ENCODE data around the gene GABBR2.

The GABBR2 gene

GRCh38 chr9:98634685-98635336 lies 73.9 kb downstream of the GABBR2 start:
- no peak for DNase-seq (ENCODE audit: low spot score)

DNA sequence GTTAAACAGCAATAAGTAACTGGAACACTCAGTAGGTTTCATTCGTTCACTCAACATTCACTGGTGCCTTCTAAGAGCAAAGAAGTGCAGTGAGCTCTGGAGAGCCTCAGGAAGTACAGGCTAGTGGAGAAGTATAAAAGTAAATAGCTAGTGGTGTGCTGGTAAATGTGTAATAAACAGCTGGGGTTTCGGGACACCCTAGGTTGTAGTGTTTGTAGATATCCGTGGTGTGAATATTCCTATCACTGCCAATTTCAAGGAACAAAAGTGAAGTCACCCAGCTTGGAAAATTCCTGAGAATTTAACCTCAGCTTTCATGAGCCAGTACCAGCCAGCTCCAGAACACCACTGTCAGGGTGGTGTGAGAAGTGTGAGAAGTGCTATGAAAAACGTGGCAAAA lies 75.9 kb downstream of the GABBR2 start:
- DNase-seq (ENCODE audit: low spot score): no peak

DNA sequence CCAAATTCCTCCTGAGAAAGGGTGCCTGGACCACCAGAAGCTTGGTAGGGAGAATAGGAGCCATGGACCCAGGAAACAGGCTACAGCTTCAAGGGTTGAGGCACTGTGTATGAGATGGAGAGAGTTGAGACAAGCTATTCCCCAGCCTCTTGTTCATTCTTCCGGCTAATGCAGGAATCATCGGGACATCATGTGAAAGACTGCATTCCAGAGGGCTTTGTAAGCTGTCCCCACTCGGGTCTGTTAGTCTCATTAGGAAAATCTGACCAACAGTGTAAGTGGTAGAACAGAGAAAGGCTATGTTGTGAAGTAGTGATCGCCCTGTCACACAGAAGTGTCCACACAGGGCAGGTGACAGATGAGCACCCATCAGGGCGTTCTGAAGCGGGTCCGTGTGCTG lies 81.4 kb downstream of the GABBR2 start:
- DNase-seq (ENCODE audit: low spot score): peak; percentile 59

DNA sequence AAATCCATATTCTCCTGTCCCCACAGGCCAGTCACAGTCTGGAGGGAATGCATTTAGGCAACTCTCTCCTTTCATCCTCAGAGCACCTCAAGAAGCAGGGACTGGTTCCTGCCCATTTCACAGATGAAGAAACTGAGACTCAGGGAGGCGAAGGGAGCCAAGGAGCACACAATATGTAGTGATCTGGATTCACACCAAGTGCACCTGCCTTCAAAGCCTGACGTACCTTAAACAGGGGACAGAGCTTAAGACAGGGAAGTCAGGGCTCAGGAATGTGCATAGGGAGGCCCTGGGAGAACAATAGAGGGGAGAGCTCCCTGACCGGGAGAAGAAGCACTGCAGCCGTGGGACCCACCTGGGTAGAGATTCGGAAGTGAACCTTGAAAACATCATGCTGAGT lies 83.0 kb downstream of the GABBR2 start:
- DNase-seq (ENCODE audit: low spot score): no peak

DNA sequence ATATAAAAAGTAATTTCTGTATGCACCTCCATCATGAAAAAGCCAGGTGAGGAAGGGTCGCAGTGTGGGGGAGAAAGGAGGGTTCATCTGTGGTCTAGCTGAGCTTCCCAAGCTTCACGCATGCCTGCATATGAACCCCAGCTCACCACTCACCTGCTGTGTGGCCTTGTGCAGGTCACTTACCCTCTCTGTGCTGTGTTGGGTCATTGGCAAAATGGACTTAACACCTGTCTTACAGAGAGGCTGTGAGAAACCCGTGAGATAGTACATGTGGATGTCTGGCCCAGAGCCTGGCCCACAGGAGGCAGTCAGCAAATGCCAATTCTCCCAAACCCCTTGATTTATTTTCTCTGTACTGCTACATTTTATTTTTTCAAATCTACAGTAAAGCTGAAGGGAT lies 88.9 kb downstream of the GABBR2 start:
- DNase-seq (ENCODE audit: low spot score): no peak

DNA sequence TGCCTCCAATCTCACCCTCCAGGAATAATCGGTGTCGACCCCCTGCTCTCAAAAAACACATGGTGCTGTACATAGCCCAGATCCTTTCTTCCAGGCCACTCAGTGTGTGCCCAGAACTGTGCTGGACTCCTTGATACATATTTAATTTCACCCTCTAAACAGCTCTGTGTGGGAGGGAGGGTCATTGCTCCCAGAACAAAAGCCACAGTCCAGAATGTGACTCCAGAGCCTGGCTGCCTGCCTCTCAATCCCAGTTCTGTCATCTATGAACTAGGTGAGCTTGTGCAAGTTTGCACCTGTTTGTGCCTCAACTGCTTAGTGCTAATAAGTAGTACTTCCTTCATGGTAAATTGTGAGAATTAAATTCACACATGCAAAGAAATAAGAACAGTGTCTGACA lies 93.1 kb downstream of the GABBR2 start:
- DNase-seq (ENCODE audit: low spot score): no peak

DNA sequence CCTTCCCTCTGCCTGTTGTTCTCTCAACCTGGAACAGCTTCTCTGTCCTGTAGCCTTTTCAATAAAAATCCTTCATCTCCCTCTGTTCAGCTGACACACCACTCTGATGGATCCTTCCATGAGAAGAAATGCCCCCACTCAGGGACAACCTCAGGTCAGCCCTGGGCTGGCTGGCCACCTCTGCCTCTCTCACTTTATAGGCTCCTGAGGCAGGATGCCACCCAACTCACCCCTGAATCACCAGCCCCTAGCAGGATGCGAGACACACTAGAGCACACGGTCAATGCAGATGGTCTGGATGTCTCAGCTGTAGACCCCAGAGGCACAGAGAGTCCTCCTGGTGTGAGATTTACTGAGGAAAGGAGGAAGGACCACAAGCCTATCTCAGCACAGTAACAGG lies 93.8 kb downstream of the GABBR2 start:
- no peak for DNase-seq (ENCODE audit: low spot score)

DNA sequence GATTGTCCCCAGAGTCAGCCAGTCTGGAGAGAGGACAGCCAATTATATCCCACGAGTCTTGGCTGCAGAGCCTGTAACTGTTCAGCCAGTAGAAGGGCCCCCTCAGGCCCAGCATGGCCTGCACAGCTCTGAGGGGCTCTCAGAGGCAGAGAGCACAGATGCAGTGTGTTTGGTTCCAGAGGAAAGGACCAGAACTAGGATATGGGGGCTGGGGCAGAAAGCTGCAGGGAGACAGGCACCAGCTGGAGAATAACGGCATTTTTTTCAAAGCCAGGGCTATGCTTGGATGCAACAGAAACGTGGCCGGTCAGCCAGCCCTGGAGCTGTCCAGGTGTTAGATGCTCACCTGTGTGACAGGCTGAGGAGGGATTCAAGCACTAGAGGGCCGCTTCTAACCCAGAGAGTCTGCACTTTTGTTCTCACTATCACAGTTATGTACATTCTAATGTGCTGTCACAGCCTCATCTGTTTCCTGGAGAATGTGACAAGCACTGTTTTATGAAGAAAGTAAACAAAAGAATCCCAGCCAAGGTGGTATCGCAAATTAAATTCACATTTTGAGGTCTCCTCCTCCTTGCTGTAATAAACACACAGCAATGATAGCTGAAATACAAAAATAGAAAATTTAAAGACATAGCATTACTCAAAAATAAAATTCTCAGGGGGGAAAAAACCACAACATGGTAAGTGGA lies 96.5 kb downstream of the GABBR2 start:
- DNase-seq (ENCODE audit: low spot score): no peak

DNA sequence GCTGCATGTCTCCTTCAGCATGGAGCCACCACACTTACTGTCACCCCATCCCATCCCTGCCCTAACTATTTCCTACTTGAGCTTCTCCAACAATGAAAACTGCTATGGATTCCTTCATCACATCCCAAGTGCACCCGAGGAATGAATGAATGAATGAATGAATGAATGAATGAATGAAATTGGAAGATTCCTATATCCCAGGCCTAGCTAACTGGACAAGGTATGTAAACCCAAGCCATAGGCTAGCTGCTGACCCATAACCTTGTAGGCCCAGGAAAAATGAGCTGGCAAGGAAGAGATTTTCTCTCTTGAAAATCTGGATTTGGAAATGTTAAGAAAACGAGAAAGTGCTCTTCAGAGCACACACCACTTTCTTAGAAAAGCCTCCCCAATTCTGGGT lies 97.4 kb downstream of the GABBR2 start:
- DNase-seq (ENCODE audit: low spot score): no peak

- peak; percentile 23 for DNase-seq (ENCODE audit: low spot score)
These were observed 98.0 kb downstream of the GABBR2 start for GRCh38 chr9:98610711-98611110.

GRCh38 chr9:98610211-98610610 lies 98.5 kb downstream of the GABBR2 start:
- DNase-seq (ENCODE audit: low spot score): no peak

GRCh38 chr9:98609646-98610045 lies 99.1 kb downstream of the GABBR2 start:
- no peak for DNase-seq (ENCODE audit: low spot score)

DNA sequence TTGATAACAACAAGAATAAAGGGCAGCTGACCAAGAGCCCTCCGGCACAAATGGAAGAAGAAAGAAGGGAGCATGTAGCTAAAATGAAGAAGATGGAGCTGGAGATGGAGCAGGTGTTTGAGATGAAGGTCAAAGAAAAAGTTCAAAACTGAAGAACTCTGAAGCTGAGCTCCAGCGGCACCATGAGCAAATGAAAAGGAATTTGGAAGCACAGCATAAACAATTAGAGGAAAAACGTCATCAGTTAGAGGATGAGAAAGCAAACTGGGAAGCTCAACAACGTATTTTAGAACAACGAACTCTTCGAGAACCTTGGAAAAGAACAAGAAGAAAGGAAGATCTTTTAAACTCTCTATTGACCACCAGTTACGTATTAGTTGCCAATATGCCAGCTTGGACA lies 100.9 kb downstream of the GABBR2 start:
- no peak for DNase-seq (ENCODE audit: low spot score)

DNA sequence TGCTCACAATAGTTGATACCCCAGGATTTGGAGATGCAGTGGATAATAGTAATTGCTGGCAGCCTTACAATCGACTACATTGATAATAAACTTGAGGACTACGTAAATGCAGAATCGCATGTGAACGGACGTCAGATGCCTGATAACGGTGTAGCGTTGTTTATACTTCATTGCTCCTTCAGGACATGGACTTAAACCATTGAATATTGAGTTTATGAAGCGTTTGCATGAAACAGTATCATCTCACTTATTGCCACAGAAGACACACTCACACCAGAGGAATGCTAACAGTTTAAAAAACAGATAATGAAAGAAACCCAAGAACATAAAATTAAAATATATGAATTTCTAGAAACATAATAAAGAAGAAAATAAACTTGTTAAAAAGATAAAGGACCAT lies 101.6 kb downstream of the GABBR2 start:
- no peak for DNase-seq (ENCODE audit: low spot score)

DNA sequence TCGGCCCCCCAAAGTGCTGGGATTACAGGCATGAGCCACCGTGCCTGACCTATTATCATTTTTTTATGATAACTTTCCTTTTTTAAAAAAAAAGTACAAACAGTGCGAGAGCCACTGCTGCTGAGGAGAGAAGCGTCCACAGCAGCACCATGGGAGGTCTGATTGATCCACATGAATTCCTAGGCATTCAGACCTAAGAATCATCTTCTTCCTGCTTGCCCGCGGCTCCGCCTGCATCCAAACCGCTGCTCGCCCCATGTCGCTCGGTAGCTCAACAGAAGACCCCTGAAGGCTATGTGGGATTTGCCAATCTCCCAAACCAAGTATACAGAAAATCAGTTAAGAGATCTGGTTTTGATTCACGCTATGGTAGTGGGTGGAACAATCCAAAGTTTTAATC lies 102.0 kb downstream of the GABBR2 start:
- no peak for DNase-seq (ENCODE audit: low spot score)

- DNase-seq (ENCODE audit: low spot score): no peak
These were observed 103.6 kb downstream of the GABBR2 start for GRCh38 chr9:98605116-98605515.

DNA sequence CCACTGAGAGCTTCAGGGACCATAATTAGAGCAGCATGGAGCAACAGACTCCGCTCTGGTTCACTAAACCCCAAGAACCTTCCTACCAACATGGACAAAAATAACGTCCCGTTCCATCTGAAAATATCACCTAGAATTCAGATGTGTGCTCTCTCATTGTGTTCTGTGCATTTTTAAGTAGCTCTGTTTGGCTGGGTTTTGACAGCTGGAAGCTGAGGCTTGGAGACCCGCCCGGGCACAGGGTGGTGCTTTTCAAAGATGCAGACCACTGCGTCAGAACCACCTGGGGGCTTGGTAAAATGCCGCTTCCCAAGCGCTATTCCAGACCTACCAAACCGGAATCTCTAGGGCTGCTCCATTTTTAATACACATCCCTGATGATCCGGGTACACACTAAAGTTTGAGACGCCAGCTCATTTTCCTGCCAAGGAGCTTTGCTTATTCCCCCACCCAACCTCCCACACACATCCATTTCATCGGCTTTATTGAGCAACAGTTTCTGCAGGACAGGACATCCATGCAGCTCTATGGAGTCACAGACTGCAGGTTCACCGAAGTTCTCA lies 104.8 kb downstream of the GABBR2 start:
- DNase-seq (ENCODE audit: low spot score): no peak

GRCh38 chr9:98602839-98603500 lies 105.8 kb downstream of the GABBR2 start:
- no peak for DNase-seq (ENCODE audit: low spot score)

DNA sequence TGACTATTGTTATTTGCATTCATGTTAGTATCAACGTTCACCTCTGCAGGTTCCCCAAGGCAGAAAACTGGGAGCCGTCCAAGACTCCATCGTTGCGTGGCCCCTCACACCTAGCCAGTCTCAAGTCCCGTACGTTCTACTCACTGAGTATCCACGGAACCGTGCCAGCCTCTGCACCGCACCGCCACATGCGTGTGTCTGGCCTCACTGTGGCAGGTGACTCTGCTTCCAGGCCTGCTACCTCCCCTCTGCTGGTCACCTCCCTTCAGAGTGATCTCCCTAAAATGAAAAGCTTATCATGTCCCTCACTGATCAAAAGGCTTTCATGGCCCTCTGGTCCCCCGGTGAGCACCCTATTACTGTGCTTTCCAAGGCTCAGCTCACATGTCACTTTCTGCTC lies 108.1 kb downstream of the GABBR2 start:
- no peak for DNase-seq (ENCODE audit: low spot score)

- no peak for DNase-seq (ENCODE audit: low spot score)
These were observed 109.0 kb downstream of the GABBR2 start for GRCh38 chr9:98599566-98600216.

DNA sequence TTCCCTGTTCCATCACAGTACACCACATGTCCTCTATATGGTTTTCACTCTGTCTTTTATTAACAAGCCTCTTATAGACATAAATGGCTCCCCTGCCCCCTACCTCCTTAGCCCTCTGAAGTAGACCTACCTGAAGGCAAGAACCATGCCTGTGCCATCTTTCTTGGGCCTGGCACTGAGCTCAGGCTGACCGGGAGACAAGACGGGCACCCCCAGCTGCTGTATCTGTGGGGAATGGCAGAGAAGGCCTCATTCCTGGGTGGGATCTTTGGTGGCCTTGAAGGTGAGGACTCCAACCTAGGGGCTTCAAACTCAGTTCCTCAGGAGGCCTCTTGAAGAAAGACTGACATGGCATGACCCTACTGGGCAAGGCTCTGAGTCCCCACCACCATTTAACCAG lies 109.9 kb downstream of the GABBR2 start:
- no peak for DNase-seq (ENCODE audit: low spot score)

DNA sequence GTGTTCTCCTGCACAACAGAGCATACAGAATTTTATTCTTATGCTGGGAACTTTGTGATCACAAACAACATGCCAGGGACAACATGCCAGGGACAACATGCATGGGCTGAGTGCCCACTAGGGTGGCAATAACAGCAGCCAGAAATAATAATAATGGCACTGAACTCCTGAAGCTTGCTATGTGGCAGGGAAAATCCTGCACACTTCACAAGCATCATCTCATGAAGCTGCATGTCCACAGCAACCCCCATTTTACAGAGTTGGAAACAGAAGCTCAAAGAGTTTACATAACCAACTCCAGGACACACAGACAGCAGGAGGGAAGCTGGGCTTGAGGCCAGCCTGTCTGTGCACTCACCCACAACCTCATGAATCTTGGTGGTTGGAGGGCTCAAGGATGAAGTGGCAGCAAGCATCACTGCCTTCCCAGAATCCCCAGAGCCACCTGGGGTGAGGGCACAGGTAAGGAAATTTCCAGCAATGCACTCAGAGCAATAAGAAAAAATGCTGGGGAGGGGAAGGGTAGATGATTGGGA lies 111.4 kb downstream of the GABBR2 start:
- peak; percentile 24 for DNase-seq (ENCODE audit: low spot score)
